Cortex of kidney (tissue), 1 donor: ENCODE data around the gene LYRM4.

Experiments
- DNase-seq: peaks from one replicate; lab custom pipeline; 2025; lab: John Stamatoyannopoulos, UW

Gene LYRM4

GRCh38 chr6:5205877-5206850 is 54.6 kb downstream of the LYRM4 start:
- no peak for DNase-seq

GRCh38 chr6:5205035-5205507 is 55.7 kb downstream of the LYRM4 start:
- DNase-seq, result no peak

GRCh38 chr6:5204376-5204775 is 56.4 kb downstream of the LYRM4 start:
- no peak for DNase-seq

GRCh38 chr6:5203546-5203945 is 57.2 kb downstream of the LYRM4 start:
- DNase-seq, result no peak

- DNase-seq, result no peak
These were observed 57.8 kb downstream of the LYRM4 start for GRCh38 chr6:5202941-5203340.

GRCh38 chr6:5202206-5202605 is 58.5 kb downstream of the LYRM4 start:
- DNase-seq, result no peak

- DNase-seq, result no peak
These were observed 59.5 kb downstream of the LYRM4 start for GRCh38 chr6:5201271-5201670.

GRCh38 chr6:5199702-5200101 is 61.0 kb downstream of the LYRM4 start:
- DNase-seq, result no peak

- no peak for DNase-seq
These were observed 61.5 kb downstream of the LYRM4 start for GRCh38 chr6:5199283-5199682.

GRCh38 chr6:5197084-5197483 is 63.7 kb downstream of the LYRM4 start:
- DNase-seq, result no peak

GRCh38 chr6:5192135-5192794 is 68.5 kb downstream of the LYRM4 start:
- no peak for DNase-seq

GRCh38 chr6:5191722-5192121 is 69.0 kb downstream of the LYRM4 start:
- DNase-seq, result no peak

- DNase-seq, result no peak
These were observed 69.5 kb downstream of the LYRM4 start for GRCh38 chr6:5191222-5191621.

GRCh38 chr6:5190507-5190906 is 70.2 kb downstream of the LYRM4 start:
- DNase-seq, result no peak

GRCh38 chr6:5188646-5189045 is 72.1 kb downstream of the LYRM4 start:
- no peak for DNase-seq

GRCh38 chr6:5184878-5185277 is 75.9 kb downstream of the LYRM4 start:
- no peak for DNase-seq

GRCh38 chr6:5184218-5184617 is 76.5 kb downstream of the LYRM4 start:
- no peak for DNase-seq

- DNase-seq, result no peak
These were observed 79.0 kb downstream of the LYRM4 start for GRCh38 chr6:5181510-5182317.

GRCh38 chr6:5180636-5181035 is 80.1 kb downstream of the LYRM4 start:
- DNase-seq, result no peak

- no peak for DNase-seq
These were observed 80.8 kb downstream of the LYRM4 start for GRCh38 chr6:5179917-5180316.

- no peak for DNase-seq
These were observed 81.9 kb downstream of the LYRM4 start for GRCh38 chr6:5178806-5179205.

GRCh38 chr6:5175635-5176034 is 85.1 kb downstream of the LYRM4 start:
- DNase-seq, result no peak
